HG03439 (cell line): ENCODE results near the gene LRPAP1.
A peak's percentile ranks its signal among the peaks of the same experiment; 100 is the strongest.
"Not testable (repeated sequence)": the region's sequence is repeated elsewhere in the genome, so short reads cannot be mapped to it uniquely, and the experiment has no call there.

ENCODE experiments used
- ATAC-seq: cut with Tn5 transposase; IDR thresholded peaks from one replicate; pipeline ENCODE4 v1.9.1; 2021; ENCODE audit warnings: mild to moderate bottlenecking, moderate library complexity; ENCODE audit not compliant: unreplicated experiment

Gene LRPAP1, protein sequence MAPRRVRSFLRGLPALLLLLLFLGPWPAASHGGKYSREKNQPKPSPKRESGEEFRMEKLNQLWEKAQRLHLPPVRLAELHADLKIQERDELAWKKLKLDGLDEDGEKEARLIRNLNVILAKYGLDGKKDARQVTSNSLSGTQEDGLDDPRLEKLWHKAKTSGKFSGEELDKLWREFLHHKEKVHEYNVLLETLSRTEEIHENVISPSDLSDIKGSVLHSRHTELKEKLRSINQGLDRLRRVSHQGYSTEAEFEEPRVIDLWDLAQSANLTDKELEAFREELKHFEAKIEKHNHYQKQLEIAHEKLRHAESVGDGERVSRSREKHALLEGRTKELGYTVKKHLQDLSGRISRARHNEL

DNA sequence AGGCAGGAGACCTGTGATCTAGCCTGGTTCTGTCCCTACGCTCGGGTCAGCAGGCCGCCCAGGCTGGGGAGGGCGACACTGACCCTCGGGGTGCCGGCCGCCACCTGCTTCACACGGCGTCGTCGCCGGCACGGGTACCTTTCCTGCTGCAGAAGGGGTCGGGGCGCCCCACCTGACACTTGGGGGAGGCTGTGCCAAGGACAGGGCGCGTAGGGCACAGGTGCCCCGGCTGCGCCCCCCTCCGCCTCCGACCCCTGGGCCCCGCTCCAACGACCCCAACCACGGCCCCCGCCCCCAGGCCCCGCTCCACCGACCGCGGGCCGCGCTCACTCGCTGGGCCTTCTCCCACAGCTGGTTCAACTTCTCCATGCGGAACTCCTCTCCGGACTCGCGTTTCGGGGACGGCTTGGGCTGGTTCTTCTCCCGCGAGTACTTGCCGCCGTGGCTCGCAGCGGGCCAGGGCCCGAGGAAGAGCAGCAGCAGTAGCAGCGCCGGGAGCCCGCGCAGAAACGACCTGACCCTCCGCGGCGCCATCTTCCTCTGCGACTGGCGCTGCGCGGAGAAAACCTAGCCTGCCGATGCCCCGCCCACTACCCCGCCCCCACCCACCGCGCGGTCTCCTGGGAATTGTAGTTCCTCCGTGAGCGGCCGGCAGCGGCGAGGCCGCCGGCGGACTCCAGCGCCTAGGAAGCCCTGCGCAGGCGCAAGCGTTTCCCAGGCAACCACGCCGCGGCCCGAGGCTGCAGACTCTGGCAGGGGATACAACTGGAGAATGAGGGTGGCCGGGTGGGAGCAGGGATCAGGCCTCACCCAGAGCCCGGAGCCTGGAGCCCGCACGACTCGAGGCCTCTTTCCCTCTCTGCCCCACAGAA is at the start of gene LRPAP1:
Gene LRPAP1 (minus strand): TSS at position 544 of the 872 bp plus-strand sequence. CDS start 10 bp downstream, at position 534.
- peak; percentile 89 for ATAC-seq

GRCh38 chr4:3581334-3582090 is 49.3 kb upstream of the LRPAP1 start:
- not testable (repeated sequence) for ATAC-seq

- ATAC-seq = not testable (repeated sequence)
Measured at GRCh38 chr4:3580859-3581258, 48.6 kb upstream of the LRPAP1 start.

- not testable (repeated sequence) for ATAC-seq
Measured at GRCh38 chr4:3578527-3579144, 46.4 kb upstream of the LRPAP1 start.

- ATAC-seq = not testable (repeated sequence)
Measured at GRCh38 chr4:3578052-3578451, 45.8 kb upstream of the LRPAP1 start.

GRCh38 chr4:3577208-3577892 is 45.1 kb upstream of the LRPAP1 start:
- not testable (repeated sequence) for ATAC-seq

DNA sequence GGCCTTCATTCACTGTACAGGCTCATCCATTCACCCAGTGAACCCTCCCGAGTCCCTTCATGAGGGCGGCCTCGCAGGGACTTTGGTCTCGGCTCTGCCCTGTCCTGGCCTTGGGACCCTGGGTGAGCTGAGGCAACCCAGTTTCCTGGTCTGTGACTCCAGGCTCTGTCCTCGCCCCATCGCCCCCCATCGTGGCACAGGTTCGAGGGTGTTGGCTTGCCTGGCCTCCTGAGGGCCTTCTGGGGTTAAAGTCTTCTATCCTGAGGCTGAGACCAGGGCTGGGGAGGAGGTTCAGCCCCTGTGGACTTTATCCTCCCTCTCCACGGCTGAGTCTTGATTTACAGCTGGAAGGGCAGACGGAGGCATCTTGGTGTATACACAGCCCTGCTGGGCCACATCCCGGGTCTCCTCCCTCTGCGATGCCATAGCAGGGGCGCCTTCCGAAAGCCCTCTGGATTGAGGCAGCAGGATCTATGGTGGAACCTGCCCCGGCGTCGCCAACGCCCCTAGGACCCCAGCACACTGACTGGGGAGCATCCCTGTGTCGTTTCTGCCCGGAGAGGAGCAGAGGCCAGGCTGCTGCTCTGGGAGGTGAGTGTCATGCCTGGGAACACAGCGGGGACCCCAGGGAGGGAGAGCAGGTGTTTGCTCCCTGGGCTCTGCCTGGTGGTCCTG is 44.4 kb upstream of the LRPAP1 start:
- not testable (repeated sequence) for ATAC-seq

- not testable (repeated sequence) for ATAC-seq
Measured at GRCh38 chr4:3575426-3576369, 43.5 kb upstream of the LRPAP1 start.

DNA sequence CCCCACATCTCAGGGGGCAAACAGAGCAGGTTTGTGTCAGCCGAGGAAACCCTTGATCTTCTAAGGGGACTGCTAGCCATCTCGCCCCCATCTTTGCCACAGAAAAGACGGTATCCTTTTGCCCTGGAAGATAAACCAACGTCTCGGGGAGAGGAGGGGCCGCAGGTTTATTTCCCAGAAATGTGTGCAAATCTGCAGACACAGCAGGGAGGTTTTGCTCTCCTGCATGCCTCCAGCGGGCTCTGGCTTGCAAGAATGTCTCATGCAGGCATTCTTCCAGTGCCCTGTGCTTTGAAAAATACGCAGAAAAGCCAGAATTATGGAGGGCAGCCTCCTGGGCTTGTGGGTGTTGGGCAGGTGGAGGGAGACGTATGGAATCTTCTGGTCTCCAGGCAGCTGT is 42.6 kb upstream of the LRPAP1 start:
- ATAC-seq = not testable (repeated sequence)

- not testable (repeated sequence) for ATAC-seq
Measured at GRCh38 chr4:3574346-3574745, 42.1 kb upstream of the LRPAP1 start.

DNA sequence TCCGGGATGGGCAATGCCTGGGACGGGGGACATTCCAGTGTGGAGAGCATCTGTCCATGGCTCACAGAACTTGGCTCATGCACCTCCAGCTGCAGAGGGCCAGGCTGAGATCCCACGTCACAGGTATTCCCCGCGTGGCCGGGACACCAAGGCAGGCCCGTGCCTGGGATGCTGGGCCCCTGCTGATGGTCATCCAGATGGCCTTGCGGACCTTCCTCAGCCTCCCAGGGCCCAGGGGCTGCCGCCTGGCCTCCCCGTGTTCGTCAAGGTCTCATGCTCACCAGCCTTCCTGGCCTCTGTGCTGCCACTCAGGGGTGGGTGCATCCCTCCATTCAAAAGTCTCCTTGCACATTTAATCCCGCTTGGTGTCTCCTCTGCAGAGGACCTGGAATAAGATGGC is 40.9 kb upstream of the LRPAP1 start:
- ATAC-seq = no peak

DNA sequence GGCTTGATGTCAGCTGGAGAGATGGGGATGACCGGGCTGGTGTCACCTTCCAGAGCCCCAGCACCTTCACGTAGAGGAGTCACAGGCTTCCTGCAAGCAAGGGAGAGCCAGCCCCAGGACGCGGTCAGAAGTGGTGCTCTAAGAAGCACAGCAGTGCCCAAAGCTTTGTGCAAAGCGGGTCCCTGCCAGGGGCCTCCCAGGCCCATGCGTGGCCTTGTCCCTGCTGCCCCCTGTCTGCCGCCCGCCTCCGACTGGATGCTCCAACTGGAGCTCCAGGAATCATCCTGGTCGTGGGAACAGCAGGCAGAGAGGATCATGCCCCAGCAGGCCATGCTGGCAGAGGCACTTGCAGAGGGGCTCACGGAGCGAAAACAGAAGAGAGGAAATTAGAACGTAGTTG is 40.1 kb upstream of the LRPAP1 start:
- no peak for ATAC-seq

- ATAC-seq = no peak
Measured at GRCh38 chr4:3571921-3572320, 39.7 kb upstream of the LRPAP1 start.

- ATAC-seq = not testable (repeated sequence)
Measured at GRCh38 chr4:3570923-3571322, 38.7 kb upstream of the LRPAP1 start.

- not testable (repeated sequence) for ATAC-seq
Measured at GRCh38 chr4:3569611-3570010, 37.4 kb upstream of the LRPAP1 start.

GRCh38 chr4:3566701-3567100 is 34.5 kb upstream of the LRPAP1 start:
- not testable (repeated sequence) for ATAC-seq

- ATAC-seq = not testable (repeated sequence)
Measured at GRCh38 chr4:3566301-3566700, 34.1 kb upstream of the LRPAP1 start.

GRCh38 chr4:3564948-3565347 is 32.7 kb upstream of the LRPAP1 start:
- not testable (repeated sequence) for ATAC-seq
